K562 (cell line): ENCODE data around the gene CRHR2. TPM values are rescaled to one million over a fixed set of nuclear protein-coding genes. Genes with fewer than 3 reads are reported as not detected.

ENCODE experiments used
- CREB1 ChIP-seq, 2 experiments: sonication (generic) in 1 of 2; formaldehyde crosslinking in 1 of 2; IDR thresholded peaks; 2 replicates each; pipeline versions ENCODE4 v1.6.1 to v1.8.0; 2012 to 2022; ENCODE audit warnings: inconsistent platforms in 1 of 2, mild to moderate bottlenecking in 1 of 2, missing genetic modification reagents in 1 of 2, moderate library complexity in 1 of 2
- JUND ChIP-seq, 2 experiments: IDR thresholded peaks; 2 replicates in 1 of 2; 3 replicates in 1 of 2; pipeline ENCODE4 v1.6.1; 2011; ENCODE audit warnings: borderline replicate concordance in 2 of 2, low read depth in 2 of 2, low read length in 2 of 2, improper control_type of control experiment in 1 of 2, missing biosample characterization in 1 of 2, missing genetic modification characterization in 1 of 2, missing genetic modification reagents in 1 of 2
- POLR2H ChIP-seq: IDR thresholded peaks from 2 replicates; pipeline ENCODE4 v1.6.1; 2016; ENCODE audit warnings: missing genetic modification characterization, low read depth, mild to moderate bottlenecking, control low read depth, missing compliant biosample characterization, moderate library complexity
- ZNF584 ChIP-seq: fragments of 200-800 bp; sonication (Bioruptor generic); IDR thresholded peaks from 2 replicates; pipeline ENCODE4 v1.6.1; 2016; ENCODE audit warnings: low read depth, mild to moderate bottlenecking, missing genetic modification characterization, missing compliant biosample characterization
- polyA plus RNA-seq, 8 experiments: library from polyadenylated mRNA; depleted of rRNA in 4 of 8; stranded (reverse) in 5 of 8; unstranded in 3 of 8; fragments of >200 nt; fragmentation: Nextera tagmentation in 2 of 8; fragmentation: Illumina TruSeq in 1 of 8; extraction: Ambion mirVana in 2 of 8; extraction: Trizol in 1 of 8; gene quantifications; 2 replicates each; pipeline versions ENCODE4 v1.2.1 to v1.2.3, GENCODE V29; 2011 to 2014; ENCODE audit warnings: inconsistent platforms in 1 of 8, missing spikeins in 1 of 8
- total RNA-seq, 7 experiments: library from RNA; depleted of rRNA in 6 of 7; stranded (reverse); fragments of >200 nt in 6 of 7; fragmentation: Illumina TruSeq in 2 of 7; extraction: Trizol in 2 of 7; gene quantifications; 2 replicates each; pipeline versions ENCODE4 v1.2.1 to v1.2.3, GENCODE V29; 2011 to 2021; ENCODE audit warnings: low replicate concordance in 1 of 7
- TF ChIP-seq, protein P1 (sequence below), 2 experiments: fragments of 450-650 bp; formaldehyde crosslinking in 1 of 2; IDR thresholded peaks; 2 replicates each; pipeline versions ENCODE4 v1.4.0 to v1.6.1; 2014 to 2020; ENCODE audit warnings: mild to moderate bottlenecking in 2 of 2, borderline replicate concordance in 1 of 2, low read depth in 1 of 2
- TF ChIP-seq, protein P2 (sequence below): fragments of 250-450 bp; sonication (Bioruptor Pico); IDR thresholded peaks from 2 replicates; pipeline ENCODE4 v1.8.0; 2021; ENCODE audit warnings: moderate library complexity, mild to moderate bottlenecking, inconsistent platforms
- TF ChIP-seq, protein P3 (sequence below): sonication (generic); formaldehyde crosslinking; IDR thresholded peaks from 2 replicates; pipeline ENCODE4 v1.8.1; 2022; ENCODE audit warnings: missing genetic modification reagents
- TF ChIP-seq, protein P4 (sequence below), 3 experiments: fragments of 200-800 bp in 1 of 3; sonication (Bioruptor generic) in 1 of 3; sonication (generic) in 1 of 3; formaldehyde crosslinking in 1 of 3; IDR thresholded peaks; 2 replicates each; pipeline versions ENCODE4 v1.6.1 to v1.8.0; 2016 to 2022; ENCODE audit warnings: mild to moderate bottlenecking in 2 of 3, missing compliant biosample characterization in 2 of 3, missing genetic modification characterization in 2 of 3, missing genetic modification reagents in 1 of 3

The CRHR2 gene
- total and polyA plus RNA-seq, 9 of the 15 experiments (the other 6 are each of a cell fraction or from before 2014, with no cell fraction given), result not detected

DNA sequence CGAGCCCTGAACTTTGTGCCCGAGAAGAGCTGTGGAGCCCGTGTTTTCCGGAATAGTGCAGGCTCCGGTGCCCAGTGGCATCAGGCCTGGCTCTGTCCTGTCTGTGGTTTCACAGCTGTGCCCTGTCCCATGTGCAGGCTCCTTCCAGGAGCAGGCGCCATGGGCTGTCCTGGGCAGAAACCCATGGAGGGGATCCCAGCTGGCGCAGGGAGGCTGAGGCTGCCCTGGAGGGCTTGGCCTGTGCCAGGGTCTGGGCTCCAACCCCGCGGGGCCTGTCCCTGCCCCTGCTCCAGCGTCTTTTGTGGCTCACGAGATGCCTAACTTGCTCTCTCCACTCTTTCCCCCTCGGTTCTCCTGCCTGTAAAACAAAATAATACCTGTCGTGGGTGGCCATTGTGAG, 23.3 kb upstream of the CRHR2 start (continued):
- TF ChIP-seq, protein P1, sequence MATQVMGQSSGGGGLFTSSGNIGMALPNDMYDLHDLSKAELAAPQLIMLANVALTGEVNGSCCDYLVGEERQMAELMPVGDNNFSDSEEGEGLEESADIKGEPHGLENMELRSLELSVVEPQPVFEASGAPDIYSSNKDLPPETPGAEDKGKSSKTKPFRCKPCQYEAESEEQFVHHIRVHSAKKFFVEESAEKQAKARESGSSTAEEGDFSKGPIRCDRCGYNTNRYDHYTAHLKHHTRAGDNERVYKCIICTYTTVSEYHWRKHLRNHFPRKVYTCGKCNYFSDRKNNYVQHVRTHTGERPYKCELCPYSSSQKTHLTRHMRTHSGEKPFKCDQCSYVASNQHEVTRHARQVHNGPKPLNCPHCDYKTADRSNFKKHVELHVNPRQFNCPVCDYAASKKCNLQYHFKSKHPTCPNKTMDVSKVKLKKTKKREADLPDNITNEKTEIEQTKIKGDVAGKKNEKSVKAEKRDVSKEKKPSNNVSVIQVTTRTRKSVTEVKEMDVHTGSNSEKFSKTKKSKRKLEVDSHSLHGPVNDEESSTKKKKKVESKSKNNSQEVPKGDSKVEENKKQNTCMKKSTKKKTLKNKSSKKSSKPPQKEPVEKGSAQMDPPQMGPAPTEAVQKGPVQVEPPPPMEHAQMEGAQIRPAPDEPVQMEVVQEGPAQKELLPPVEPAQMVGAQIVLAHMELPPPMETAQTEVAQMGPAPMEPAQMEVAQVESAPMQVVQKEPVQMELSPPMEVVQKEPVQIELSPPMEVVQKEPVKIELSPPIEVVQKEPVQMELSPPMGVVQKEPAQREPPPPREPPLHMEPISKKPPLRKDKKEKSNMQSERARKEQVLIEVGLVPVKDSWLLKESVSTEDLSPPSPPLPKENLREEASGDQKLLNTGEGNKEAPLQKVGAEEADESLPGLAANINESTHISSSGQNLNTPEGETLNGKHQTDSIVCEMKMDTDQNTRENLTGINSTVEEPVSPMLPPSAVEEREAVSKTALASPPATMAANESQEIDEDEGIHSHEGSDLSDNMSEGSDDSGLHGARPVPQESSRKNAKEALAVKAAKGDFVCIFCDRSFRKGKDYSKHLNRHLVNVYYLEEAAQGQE (IDR thresholded peaks at IDR 0.05; ENCODE audit: borderline replicate concordance), result no peak
- TF ChIP-seq, protein P1 (CRISPR knock-in tag; IDR thresholded peaks at IDR 0.05; ENCODE audit: low read depth), result no peak
- no peak for TF ChIP-seq POLR2H (tag)
- TF ChIP-seq, protein P2, sequence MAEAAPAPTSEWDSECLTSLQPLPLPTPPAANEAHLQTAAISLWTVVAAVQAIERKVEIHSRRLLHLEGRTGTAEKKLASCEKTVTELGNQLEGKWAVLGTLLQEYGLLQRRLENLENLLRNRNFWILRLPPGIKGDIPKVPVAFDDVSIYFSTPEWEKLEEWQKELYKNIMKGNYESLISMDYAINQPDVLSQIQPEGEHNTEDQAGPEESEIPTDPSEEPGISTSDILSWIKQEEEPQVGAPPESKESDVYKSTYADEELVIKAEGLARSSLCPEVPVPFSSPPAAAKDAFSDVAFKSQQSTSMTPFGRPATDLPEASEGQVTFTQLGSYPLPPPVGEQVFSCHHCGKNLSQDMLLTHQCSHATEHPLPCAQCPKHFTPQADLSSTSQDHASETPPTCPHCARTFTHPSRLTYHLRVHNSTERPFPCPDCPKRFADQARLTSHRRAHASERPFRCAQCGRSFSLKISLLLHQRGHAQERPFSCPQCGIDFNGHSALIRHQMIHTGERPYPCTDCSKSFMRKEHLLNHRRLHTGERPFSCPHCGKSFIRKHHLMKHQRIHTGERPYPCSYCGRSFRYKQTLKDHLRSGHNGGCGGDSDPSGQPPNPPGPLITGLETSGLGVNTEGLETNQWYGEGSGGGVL, result no peak
- TF ChIP-seq, protein P3, sequence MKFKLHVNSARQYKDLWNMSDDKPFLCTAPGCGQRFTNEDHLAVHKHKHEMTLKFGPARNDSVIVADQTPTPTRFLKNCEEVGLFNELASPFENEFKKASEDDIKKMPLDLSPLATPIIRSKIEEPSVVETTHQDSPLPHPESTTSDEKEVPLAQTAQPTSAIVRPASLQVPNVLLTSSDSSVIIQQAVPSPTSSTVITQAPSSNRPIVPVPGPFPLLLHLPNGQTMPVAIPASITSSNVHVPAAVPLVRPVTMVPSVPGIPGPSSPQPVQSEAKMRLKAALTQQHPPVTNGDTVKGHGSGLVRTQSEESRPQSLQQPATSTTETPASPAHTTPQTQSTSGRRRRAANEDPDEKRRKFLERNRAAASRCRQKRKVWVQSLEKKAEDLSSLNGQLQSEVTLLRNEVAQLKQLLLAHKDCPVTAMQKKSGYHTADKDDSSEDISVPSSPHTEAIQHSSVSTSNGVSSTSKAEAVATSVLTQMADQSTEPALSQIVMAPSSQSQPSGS (CRISPR knock-in tag), result no peak
- TF ChIP-seq ZNF584 (CRISPR knock-in tag), result no peak
- TF ChIP-seq JUND (IDR thresholded peaks at IDR 0.05; ENCODE audit: borderline replicate concordance, low read depth, low read length), result no peak
- TF ChIP-seq JUND (tag; IDR thresholded peaks at IDR 0.05; ENCODE audit: borderline replicate concordance, low read depth, low read length), result no peak
- no peak for TF ChIP-seq CREB1 (IDR thresholded peaks at IDR 0.05)
- TF ChIP-seq CREB1 (CRISPR knock-in tag; IDR thresholded peaks at IDR 0.05), result no peak
- TF ChIP-seq, protein P4, sequence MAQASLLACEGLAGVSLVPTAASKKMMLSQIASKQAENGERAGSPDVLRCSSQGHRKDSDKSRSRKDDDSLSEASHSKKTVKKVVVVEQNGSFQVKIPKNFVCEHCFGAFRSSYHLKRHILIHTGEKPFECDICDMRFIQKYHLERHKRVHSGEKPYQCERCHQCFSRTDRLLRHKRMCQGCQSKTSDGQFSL (CRISPR knock-in tag; IDR thresholded peaks at IDR 0.05), result no peak
- TF ChIP-seq, protein P4 (tag; IDR thresholded peaks at IDR 0.05), result no peak
